ENCODE results near the gene MPRIP. TPM values are rescaled to one million over a fixed set of nuclear protein-coding genes. Genes with fewer than 3 reads are reported as not detected.

The MPRIP gene
- total RNA-seq, 4 donors from 2014 or later: 65.7 to 168 (median 147) TPM

DNA sequence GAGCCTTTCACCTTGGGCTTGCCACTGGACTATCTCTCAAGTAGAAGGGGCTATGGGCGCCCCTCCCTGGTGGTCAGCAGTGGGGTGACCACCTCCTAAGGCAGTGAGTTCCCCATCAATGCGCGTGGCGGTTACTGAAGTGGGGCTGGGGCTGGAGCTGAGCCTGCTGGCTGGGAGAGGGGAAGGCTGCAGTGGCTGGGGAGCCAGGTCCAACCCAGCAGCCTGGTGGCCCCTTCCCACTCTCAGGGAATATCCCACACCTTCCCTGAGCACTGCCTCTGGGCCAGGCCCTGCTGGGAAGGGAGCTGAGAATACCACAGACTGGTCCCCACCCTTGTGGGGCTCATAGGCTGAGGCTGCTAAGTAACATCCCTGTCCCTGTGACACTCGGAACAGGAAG is 19.8 kb upstream of the MPRIP start:
- H3K9me3 ChIP-seq: no peaks in the 10 kb centered on the region
- TF ChIP-seq POLR2A (IDR thresholded peaks at IDR 0.05) (no peak), CTCF (IDR thresholded peaks at IDR 0.05) (no peak)
- no peak overlapping the region for H3K27ac ChIP-seq
- no peaks in the 10 kb centered on the region for H3K27me3 ChIP-seq
- DNase-seq: no peak
- H3K4me3 ChIP-seq: no peak overlapping the region
- intact Hi-C loops (cut with DNase I): no loop called here
- WGBS, 2 donors: 56 to 71% methylated on average over 1 of the region's 5 CpGs
- H3K4me1 ChIP-seq: peaks cover 0 to 55% (median 7%) of the 10 kb centered on the region in 3 donors
- no peaks in the 10 kb centered on the region for H3K36me3 ChIP-seq

DNA sequence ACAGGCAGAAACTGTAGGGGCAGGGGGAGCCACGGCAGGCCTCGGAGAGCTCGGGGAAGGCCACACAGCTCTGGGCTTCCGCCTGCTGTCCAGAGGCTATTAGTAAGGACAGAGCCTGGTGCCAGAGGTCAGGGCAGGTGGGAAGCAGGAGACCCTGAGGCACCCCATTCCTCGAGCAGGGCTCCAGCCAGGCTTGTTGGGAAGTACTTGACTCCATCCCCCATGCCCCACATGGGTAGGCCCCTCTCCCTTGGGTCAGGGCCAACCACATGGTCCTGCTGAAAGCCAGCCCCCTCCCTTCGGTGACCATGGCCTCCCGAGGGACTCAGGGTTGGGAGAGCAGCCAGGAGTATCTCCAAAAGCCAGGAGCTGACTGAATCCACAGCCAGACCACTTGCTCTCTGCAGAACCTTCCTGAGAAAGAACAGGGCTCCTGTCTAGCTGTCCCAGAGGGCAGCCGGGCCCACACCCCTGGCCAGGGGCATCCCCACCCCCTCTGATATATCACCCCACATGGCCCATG is 17.4 kb upstream of the MPRIP start:
- Histone ChIP-seq H3K27ac (no peak overlapping the region), H3K4me1 (peaks cover 4 to 55% (median 10%) of the 10 kb centered on the region in 3 donors)

DNA sequence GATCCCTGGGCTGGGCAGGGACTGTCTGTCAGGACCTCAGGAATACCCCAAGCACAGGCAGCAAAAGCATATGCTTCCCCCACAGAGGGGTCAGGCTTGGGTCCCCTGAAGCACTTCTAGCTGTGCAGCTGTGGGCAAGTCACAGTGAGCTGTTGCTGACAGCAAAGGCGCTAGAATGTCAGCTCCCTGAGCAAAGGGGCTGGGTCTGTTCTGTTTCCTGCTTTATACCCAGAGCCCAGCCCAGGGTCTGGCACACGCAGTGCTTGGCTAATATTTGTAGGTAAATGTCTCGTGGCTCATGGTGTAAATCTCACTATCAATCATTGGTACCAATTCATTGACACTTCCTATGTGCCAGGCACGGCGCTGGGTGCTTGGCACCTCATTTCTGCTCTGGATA is 16.6 kb upstream of the MPRIP start:
- no peak overlapping the region for H3K4me3 ChIP-seq
- H3K27me3 ChIP-seq: no peaks in the 10 kb centered on the region
- H3K9me3 ChIP-seq: no peaks in the 10 kb centered on the region
- peak overlapping the region; percentile 5 to 52 (median 20) for H3K27ac ChIP-seq
- no peak for TF ChIP-seq CTCF (IDR thresholded peaks at IDR 0.05)
- TF ChIP-seq POLR2A (IDR thresholded peaks at IDR 0.05): no peak
- H3K36me3 ChIP-seq: no peaks in the 10 kb centered on the region
- peaks cover 4 to 48% (median 10%) of the 10 kb centered on the region in 3 donors for H3K4me1 ChIP-seq
- WGBS, 2 donors: 43 to 49% methylated on average over 4 of the region's 5 CpGs
- DNase-seq: no peak
- intact Hi-C loops (cut with DNase I): no loop called here

More for the DNA sequence above, 17.4 kb upstream of the MPRIP start:
- 83 to 90% methylated on average over 3 to 5 of the region's 8 CpGs for WGBS, 2 donors
- no peak overlapping the region for H3K4me3 ChIP-seq
- H3K27me3 ChIP-seq: no peaks in the 10 kb centered on the region
- TF ChIP-seq POLR2A (IDR thresholded peaks at IDR 0.05) (no peak), CTCF (IDR thresholded peaks at IDR 0.05) (no peak)
- intact Hi-C loops (cut with DNase I): no loop called here
- no peak for DNase-seq
- H3K36me3 ChIP-seq: no peaks in the 10 kb centered on the region
- H3K9me3 ChIP-seq: no peaks in the 10 kb centered on the region

DNA sequence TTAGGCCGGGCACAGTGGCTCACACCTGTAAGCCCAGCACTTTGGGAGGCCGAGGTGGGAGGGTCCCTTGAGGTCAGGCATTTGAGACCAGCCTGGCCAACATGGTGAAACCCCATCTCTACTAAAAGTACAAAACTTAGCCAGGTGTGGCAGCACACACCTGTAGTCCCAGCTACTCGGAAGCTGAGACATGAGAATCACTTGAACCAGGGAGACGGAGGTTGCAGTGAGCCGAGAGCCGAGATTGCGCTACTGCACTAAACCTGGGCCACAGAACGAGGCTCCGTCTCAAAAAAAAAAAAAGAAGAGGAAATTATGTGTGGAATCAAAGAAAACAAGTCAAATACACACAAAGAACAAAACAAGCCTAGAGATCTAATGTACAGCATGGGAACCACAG is 16.1 kb upstream of the MPRIP start:
- peaks cover 4 to 43% (median 10%) of the 10 kb centered on the region in 3 donors for H3K4me1 ChIP-seq
- 87 to 88% methylated on average over 9 of the region's 9 CpGs for WGBS, 2 donors
- H3K27ac ChIP-seq: peak overlapping the region in 2 of 4 donors; percentile 23 to 52
- H3K9me3 ChIP-seq: no peaks in the 10 kb centered on the region
- no peak for TF ChIP-seq CTCF (IDR thresholded peaks at IDR 0.05)
- TF ChIP-seq POLR2A (IDR thresholded peaks at IDR 0.05): no peak
- H3K36me3 ChIP-seq: no peaks in the 10 kb centered on the region
- no peaks in the 10 kb centered on the region for H3K27me3 ChIP-seq
- intact Hi-C loops (cut with DNase I): no loop called here
- no peak overlapping the region for H3K4me3 ChIP-seq
- DNase-seq: no peak

DNA sequence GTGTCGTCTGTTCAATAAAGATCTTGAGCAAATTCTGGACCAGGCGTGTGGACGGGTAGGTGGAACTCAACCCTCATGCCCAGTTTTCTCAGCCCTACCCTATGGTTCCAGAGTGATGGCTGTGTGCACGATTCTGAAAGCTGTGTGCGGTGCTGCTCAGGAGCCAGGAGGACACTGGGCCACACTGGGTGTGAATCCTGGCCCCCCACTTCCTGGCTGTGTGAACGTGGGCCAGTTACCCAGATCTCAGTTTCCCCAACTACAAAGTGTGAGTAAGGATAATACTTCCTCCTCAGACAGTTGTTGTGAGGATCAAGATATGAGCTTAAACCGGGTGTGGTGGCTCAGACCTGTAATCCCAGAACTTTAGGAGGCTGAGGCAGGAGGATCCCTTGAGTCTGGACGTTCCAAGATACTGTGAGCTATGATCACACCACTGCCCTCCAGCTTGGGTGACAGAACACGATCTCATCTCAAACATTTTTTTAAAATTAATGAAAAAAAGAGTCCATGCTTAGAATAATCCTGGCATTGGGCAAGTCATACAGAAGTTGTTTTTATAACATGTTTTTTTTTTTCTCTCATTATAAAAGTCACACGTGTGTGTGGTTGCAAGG is 14.7 kb upstream of the MPRIP start:
- Histone ChIP-seq H3K27ac (peak overlapping the region; percentile 55 to 82 (median 63)), H3K9me3 (no peaks in the 10 kb centered on the region), H3K4me1 (peaks cover 4 to 44% (median 13%) of the 10 kb centered on the region in 3 donors), H3K4me3 (no peak overlapping the region), H3K36me3 (no peaks in the 10 kb centered on the region), H3K27me3 (no peaks in the 10 kb centered on the region)
- no peak for DNase-seq
- intact Hi-C loops (cut with DNase I): no loop called here
- TF ChIP-seq CTCF (IDR thresholded peaks at IDR 0.05): no peak
- TF ChIP-seq POLR2A (IDR thresholded peaks at IDR 0.05): no peak
- WGBS, 2 donors: 64 to 68% methylated on average over 10 of the region's 10 CpGs

All from esophagus squamous epithelium (tissue), 5 donors.